Fibroblast of lung (primary cell): Measurements from ENCODE around the gene DYRK1A.

Source experiments
- CTCF ChIP-seq, 2 donors: IDR thresholded peaks in 1 of 2; conservative IDR thresholded peaks in 1 of 2; 1 replicate in 1 of 2; 2 replicates in 1 of 2; pipeline ENCODE4 v1.5.1; 2011 to 2012; ENCODE audit warnings: low read length in 2 of 2, control low read depth in 1 of 2, inconsistent platforms in 1 of 2, low read depth in 1 of 2, mild to moderate bottlenecking in 1 of 2
- EZH2 ChIP-seq: IDR thresholded peaks from 2 replicates; pipeline ENCODE4 v1.5.1; 2012; ENCODE audit warnings: low read length, control low read depth, mild to moderate bottlenecking; ENCODE audit errors: missing control alignments

GRCh38 chr21:37410639-37411038 is 44.1 kb downstream of the DYRK1A start:
- TF ChIP-seq CTCF (conservative IDR thresholded peaks at IDR 0.05 in 1 of 2, IDR thresholded peaks at IDR 0.05 in 1 of 2; ENCODE audit: low read depth in 1 of 2, low read length in 2 of 2) (no peak), EZH2 (no peak)
